Choroid plexus epithelial cell (primary cell): Measurements from ENCODE around the gene TNS1.

Experiments used
- DNase-seq: peaks from one replicate; pipeline ENCODE4 v3.0.0-alpha.2; 2010; ENCODE audit warnings: low read depth
- H3K4me3 ChIP-seq: 2 replicates; pipeline ENCODE4 v1.5.1; 2011; ENCODE audit warnings: low read depth, mild to moderate bottlenecking, control low read depth, low read length, moderate library complexity
- TF ChIP-seq, protein P1 (sequence below): conservative IDR thresholded peaks from 2 replicates; pipeline ENCODE4 v1.5.1; 2011; ENCODE audit warnings: low read depth, mild to moderate bottlenecking, control low read depth, inconsistent platforms, low read length, moderate library complexity

The TNS1 gene

DNA sequence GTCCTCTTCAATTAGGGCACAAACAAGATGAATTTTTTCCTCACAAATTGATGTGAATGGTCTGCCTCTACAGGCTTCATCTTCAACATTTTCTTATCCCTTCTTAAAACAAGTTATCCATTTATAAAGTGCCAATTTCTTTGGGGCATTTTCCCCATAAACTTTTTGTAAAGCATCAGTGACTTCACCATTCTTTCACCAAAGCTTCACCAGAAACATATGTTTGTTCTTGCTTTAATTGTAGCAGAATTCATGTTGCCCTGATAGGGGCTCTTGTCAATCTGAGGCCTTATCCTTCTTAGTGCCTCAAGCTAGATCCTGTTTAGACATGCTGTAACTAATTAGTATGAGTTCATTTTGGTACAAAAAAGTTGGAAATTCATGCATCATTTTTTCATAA lies 226.2 kb downstream of the TNS1 start:
- no peak overlapping the region for H3K4me3 ChIP-seq
- DNase-seq: no peak
- TF ChIP-seq, protein P1, sequence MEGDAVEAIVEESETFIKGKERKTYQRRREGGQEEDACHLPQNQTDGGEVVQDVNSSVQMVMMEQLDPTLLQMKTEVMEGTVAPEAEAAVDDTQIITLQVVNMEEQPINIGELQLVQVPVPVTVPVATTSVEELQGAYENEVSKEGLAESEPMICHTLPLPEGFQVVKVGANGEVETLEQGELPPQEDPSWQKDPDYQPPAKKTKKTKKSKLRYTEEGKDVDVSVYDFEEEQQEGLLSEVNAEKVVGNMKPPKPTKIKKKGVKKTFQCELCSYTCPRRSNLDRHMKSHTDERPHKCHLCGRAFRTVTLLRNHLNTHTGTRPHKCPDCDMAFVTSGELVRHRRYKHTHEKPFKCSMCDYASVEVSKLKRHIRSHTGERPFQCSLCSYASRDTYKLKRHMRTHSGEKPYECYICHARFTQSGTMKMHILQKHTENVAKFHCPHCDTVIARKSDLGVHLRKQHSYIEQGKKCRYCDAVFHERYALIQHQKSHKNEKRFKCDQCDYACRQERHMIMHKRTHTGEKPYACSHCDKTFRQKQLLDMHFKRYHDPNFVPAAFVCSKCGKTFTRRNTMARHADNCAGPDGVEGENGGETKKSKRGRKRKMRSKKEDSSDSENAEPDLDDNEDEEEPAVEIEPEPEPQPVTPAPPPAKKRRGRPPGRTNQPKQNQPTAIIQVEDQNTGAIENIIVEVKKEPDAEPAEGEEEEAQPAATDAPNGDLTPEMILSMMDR: no peak

GRCh38 chr2:217775920-217776503 lies 226.8 kb downstream of the TNS1 start:
- TF ChIP-seq, protein P1: no peak
- DNase-seq: no peak

GRCh38 chr2:217774232-217774631 lies 228.6 kb downstream of the TNS1 start:
- no peak for DNase-seq
- TF ChIP-seq, protein P1: no peak

More at GRCh38 chr2:217775920-217776503, 226.8 kb downstream of the TNS1 start:
- H3K4me3 ChIP-seq: no peak overlapping the region

DNA sequence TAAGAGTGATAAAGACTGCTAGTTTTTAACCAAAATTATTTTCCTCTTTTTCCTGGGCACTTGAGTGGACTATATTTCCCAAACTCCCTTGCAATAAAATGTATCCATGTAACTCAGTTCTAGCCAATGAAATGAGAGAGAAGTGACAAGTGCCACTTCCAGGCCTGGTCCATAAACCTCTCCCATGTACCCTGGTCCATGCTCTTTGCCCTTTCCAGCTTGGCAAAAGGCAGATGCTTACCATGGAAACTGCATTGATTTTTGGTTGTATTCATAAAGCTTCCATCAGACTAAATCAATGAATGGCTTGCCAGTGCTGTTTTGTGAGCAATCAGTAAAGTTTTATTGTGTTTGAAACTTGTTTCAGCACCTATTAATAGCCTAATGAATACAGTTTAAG lies 229.3 kb downstream of the TNS1 start:
- TF ChIP-seq, protein P1: no peak
- no peak for DNase-seq
- no peak overlapping the region for H3K4me3 ChIP-seq

More at GRCh38 chr2:217774232-217774631, 228.6 kb downstream of the TNS1 start:
- H3K4me3 ChIP-seq: no peak overlapping the region

GRCh38 chr2:217766356-217766755 lies 236.4 kb downstream of the TNS1 start:
- TF ChIP-seq, protein P1: no peak
- no peak overlapping the region for H3K4me3 ChIP-seq
- DNase-seq: no peak

GRCh38 chr2:217761645-217762277 lies 241.0 kb downstream of the TNS1 start:
- H3K4me3 ChIP-seq: no peak overlapping the region
- TF ChIP-seq, protein P1: no peak
- no peak for DNase-seq

DNA sequence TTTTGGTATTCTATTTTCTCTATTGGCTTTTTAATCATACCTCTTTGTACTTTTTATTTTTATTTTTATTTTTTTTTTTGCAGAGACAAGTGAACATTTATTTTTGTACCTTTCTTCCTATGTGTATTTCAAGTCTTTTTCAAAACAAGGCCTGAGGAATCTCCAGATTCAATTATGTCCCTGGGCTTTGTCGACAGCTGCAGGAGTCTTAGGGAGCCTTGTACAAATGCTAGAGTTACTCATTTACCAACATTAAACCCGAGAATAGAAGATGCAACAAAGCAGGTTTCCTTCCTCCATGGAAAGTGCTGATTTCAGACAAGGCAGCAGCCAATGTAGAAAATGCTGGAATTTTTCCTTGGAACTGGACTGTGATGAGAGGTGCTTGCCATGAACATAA lies 242.8 kb downstream of the TNS1 start:
- no peak overlapping the region for H3K4me3 ChIP-seq
- TF ChIP-seq, protein P1: no peak
- no peak for DNase-seq
